DMS114 treated with DMSO at 0.1 percent for 48 hours (cell line): ENCODE data around the gene RAB12.
"Not testable (repeated sequence)": the region's sequence is repeated elsewhere in the genome, so short reads cannot be mapped to it uniquely, and the experiment has no call there.

ENCODE experiments used
- DNase-seq: peaks from one replicate; lab custom pipeline; 2025; ENCODE audit not compliant: unreplicated experiment; lab: John Stamatoyannopoulos, UW

Gene RAB12

GRCh38 chr18:8611916-8612576, 2.8 kb downstream of the RAB12 start:
- no peak for DNase-seq

DNA sequence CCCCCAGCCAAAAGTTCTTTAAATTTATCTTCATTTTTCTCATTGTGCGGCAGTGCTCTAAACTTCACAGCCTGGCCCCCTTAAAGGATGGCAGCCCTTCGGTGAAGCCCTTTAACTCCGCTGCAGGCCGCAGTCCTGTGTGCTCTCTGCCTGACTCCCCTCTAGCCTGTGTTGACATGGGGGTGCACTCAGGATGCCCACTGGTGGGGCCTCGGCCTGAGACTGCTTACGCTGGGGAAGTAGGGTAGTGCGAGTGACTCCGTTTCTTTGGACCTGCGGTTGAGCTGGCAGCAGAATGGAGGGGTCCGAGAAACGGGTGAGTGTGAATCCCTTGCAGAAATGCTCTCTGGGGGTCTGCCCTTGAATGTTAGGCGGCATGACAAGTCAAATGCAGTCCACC, 5.6 kb downstream of the RAB12 start:
- DNase-seq, result no peak

DNA sequence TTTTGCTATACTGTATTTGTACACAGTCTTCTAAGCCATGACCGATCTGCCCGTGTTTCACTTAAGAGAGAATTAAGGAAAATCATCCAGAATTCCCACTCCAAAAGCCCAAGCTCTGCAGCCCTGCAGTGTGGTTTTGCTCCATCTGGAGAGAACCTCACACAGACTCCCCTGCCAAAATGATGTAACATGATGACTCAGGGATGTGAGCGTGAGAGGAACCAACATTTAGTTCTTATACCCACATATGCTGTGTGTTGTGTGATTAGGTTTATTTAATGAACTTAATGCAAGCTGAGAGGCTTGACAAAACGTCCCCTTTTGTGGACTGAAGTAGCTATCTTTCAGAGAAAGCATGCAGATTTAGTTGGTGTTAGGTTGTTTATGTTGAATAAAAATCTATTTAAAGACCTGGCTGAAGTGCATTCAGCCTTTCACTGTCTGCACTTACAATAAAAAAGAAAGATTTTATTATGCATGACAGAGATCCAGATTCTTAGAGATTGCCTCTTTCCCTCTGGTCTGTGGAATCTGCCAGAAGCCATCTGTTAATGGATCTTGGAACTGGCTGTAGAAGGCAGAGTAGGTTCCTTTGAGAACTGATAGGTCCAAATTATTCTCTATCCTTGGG, 6.3 kb downstream of the RAB12 start:
- DNase-seq, result no peak

GRCh38 chr18:8616028-8616401, 6.8 kb downstream of the RAB12 start:
- no peak for DNase-seq

DNA sequence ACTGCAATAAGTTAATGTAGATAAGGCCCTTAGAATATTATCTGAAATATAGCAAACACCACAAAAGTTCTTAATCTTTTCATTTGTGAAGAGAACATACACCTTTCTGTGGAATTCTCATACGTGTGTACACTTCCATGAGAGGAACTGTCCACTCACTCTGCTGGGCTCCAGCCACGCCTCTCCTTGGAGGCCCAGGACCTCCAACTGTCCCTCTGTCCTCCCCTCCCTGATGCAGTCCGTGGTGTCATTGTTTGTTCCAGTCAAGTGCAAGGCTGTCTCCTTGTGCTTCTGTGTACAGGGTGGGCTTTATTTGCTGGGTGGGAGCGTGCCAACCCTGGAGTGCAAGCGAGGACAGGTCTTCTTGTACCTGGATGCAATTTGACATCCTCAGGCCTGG, 8.7 kb downstream of the RAB12 start:
- no peak for DNase-seq

GRCh38 chr18:8619041-8619440, 9.8 kb downstream of the RAB12 start:
- DNase-seq, result no peak

DNA sequence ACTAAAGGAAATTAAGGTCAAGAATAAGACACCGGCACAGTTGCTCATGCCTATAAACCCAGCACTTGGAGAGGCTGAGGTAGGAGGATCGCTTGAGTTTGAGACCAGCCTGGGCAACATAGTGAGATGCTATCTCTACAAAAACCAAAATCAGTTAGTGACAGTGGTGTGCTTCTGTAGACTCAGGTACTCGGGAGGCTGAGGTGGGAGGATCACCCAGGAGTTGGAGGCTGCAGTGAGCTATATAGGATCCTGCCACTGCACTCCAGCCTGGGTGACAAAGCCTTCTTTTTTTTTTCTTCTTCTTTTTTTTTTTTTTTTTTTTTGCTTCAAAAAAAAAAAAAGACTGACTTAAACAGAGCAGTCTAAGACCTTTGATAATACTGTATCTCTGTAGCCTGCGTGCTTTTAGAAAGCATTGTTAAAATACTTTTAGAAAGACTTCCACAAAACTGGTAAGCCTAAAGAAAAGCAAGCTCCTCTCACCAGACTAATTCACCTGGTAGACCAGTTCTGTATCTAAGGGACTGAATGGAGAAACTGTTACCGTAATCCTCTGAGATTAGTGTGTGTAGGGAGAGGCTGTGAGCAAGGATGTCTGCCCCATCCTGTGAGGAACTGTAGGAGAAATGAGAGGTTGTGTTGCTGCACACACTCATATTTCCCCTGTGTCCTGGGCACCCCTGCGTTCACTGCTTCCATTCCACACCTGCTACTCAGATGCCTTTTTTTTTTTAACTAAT, 10.8 kb downstream of the RAB12 start:
- no peak for DNase-seq

DNA sequence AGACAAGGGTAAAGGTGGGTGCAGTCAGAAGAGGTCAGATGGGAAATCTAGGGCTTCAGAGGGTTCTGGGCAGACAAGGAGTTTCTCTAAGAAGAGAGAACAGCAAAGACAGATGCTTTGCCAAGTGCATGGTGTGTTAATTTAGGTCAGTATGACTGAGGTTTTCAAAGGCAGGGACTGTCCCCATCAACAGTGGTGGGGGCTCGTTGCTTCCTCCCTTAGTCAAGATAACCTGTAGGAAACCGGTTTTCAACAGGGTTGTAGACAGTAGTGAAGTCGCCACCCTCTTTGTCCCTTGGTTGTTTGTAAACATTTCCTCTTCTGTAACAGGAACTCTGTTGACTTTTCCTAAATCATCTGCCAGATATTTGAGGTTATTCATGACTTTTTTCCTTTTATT, 11.6 kb downstream of the RAB12 start:
- no peak for DNase-seq

GRCh38 chr18:8622625-8623024, 13.4 kb downstream of the RAB12 start:
- DNase-seq, result not testable (repeated sequence)

- DNase-seq, result no peak
These were observed 14.4 kb downstream of the RAB12 start for GRCh38 chr18:8623549-8624106.

DNA sequence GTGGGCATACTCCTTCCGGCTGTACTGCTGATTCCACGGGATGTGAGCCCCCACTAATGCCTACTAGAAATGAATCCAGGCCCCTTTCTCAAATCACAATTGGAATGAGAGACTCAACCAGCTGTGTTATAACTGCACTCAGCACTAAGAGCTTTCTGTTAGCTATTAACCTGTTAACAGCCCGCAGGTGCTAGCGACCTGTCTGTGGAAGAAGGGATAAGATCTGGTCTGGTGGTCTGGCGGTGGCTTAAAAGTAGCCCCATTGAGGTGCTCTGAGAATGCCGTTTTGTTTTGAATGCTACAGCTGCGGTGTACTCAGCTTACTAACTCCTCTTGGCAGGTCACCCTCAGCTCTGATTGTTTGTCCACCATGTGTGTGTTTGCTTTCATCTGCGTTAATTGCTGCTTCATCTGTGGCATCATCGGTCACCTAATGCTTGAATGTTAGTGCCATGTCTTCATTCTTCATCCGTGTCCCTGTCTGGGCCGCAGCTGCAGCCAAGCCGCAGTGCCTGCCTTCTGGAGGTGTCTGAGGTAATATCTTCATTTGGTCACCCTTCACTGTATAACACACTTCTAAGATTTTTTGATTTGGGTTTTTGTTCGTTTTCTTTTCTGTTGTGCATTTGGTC, 16.3 kb downstream of the RAB12 start:
- no peak for DNase-seq

DNA sequence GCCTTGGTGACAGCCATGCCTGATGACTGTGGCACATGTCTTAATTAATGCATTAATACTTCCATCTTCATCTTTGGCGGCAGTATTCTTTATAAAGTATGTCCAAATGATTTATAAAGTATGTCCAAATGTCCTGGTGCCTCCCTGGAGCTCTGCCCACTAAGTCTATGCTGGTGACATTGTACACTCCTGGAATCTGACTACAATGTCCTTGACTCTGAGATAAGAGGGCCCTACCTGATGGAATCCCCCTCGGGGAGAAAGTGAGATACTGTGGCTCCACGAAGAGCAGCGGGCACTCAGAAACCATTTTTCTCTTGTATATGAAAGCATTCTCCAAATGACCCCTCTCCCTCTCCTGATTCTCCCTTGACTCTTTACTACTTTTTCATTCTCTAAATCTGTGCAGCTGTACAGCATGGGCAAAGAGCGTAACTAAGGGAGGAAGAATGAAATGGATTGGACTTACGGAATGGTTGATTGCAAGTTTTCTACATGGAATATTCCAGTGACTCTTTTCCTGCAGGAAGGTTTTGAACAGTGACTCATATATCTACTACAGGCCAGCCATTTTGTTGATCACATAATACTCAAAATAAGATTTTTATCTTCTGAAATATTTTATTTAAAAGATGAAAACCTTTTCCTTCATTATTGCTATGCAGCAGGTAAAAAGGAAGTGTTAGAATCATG, 17.3 kb downstream of the RAB12 start:
- DNase-seq, result no peak

DNA sequence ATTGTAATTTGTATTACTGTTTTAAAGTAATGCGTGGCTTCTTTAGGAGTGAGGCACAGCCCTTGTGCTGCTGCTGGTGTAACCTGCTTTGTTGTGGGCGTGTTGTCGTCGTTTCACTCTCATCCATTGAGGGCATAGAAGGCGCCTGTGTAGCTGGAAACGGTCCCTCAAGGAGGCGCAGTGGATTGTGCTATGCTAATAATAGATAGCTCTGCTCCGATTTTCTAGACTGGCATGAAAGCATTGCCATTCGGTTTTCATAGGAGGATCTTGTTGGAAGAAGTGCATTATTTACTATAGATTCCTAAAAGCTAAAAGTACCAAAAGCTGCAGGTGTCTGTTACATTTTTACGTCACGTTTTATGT, 17.9 kb downstream of the RAB12 start:
- DNase-seq, result no peak

DNA sequence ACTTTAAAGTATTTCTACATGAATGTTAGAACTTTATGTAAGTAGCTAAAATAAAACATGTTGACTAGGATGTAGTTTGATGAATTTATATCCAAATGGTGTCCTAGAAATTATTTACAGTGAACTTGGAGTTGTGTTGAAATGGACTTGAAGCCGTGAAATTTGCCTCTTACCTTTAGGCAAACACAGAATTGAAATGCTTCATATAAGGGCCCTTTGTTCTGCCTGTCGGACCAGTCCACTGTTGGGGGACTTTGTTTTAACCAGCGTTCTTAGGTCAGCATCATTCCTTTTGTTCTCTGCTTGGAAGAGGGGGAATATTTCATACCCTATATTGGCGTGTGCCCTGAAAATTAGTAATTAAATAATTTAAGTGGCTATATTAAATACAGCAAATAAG, 18.3 kb downstream of the RAB12 start:
- no peak for DNase-seq

- no peak for DNase-seq
These were observed 20.4 kb downstream of the RAB12 start for GRCh38 chr18:8629602-8630001.

- no peak for DNase-seq
These were observed 21.3 kb downstream of the RAB12 start for GRCh38 chr18:8630546-8630945.

- no peak for DNase-seq
These were observed 22.0 kb downstream of the RAB12 start for GRCh38 chr18:8631265-8631664.

DNA sequence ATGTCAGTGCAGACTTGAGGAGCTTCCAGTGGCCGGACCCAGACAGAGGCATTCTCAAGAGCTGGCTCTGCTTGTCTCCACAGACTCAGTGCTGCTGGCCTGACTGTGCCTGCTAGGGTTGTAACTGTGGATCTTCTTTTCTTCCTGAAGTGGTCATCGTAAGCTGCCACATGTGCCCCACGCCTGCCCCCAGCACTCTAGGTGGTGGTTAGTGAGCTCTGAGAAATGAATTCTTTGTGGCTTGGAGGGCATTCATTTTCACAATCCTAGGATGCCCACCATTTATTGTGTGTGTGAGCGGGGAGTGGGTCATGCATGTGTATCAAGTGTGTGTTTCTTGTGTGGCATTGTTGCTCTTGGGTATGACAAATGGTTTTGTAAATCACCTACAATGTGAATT, 23.1 kb downstream of the RAB12 start:
- DNase-seq, result no peak

GRCh38 chr18:8634508-8634907, 25.3 kb downstream of the RAB12 start:
- DNase-seq, result no peak

GRCh38 chr18:8635087-8635486, 25.9 kb downstream of the RAB12 start:
- no peak for DNase-seq

DNA sequence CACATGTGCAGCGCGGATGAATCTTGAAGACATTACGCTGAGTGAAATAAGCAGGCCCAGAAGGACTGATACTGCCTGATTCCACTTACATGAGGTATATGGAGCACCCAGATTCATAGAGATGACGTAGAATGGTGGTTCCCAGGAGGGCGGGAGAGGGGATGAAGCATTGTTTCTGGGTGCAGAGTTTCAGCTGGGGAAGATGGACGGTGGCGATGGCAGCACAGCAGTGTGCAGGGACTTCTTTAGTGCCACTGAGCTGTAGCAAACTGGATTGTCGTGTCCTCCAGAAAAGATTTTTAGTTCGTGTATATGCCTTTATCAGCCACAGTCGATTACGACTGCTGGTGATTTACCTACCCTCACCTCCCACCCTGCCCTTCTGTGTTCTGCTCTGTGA, 30.5 kb downstream of the RAB12 start:
- DNase-seq, result no peak
